GM12873 (cell line): ENCODE measurements around the gene FAM3D.

Experiments used
- TF ChIP-seq, protein P1 (sequence below): IDR thresholded peaks from 2 replicates; pipeline ENCODE4 v1.5.1; 2012; ENCODE audit warnings: low read depth, mild to moderate bottlenecking, moderate library complexity, low read length, control low read depth; ENCODE audit not compliant: insufficient read depth; ENCODE audit errors: missing control alignments

The FAM3D gene

DNA sequence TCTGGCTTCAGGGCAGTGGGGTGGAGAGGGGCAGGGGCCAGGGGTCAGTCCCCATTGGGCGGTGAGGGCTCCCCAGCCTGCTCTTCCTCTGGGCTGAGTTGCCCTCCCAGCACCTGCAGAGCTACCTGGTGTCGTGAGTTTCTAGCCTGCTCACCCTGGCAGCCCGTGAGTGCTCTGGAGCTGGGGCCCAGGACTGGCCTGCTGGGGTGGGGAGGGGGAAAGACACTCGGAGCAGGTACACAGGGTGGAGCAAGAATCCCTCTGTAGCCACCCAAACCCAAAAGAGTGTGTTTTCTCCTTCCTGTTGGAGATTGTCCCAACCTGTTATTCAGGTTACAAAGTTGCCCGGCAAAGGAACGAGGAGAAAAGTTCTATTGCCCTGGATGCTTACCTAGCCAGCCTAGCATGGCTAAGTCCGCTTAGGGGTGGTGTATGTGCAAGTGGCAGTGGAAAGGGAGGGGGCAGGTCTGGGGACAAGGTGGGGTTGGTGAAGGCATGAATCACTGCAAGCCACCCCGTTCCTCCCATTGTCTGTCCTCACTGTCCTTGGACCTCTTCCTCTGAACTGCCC is 8.9 kb downstream of the FAM3D start:
- TF ChIP-seq, protein P1, sequence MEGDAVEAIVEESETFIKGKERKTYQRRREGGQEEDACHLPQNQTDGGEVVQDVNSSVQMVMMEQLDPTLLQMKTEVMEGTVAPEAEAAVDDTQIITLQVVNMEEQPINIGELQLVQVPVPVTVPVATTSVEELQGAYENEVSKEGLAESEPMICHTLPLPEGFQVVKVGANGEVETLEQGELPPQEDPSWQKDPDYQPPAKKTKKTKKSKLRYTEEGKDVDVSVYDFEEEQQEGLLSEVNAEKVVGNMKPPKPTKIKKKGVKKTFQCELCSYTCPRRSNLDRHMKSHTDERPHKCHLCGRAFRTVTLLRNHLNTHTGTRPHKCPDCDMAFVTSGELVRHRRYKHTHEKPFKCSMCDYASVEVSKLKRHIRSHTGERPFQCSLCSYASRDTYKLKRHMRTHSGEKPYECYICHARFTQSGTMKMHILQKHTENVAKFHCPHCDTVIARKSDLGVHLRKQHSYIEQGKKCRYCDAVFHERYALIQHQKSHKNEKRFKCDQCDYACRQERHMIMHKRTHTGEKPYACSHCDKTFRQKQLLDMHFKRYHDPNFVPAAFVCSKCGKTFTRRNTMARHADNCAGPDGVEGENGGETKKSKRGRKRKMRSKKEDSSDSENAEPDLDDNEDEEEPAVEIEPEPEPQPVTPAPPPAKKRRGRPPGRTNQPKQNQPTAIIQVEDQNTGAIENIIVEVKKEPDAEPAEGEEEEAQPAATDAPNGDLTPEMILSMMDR = no peak

DNA sequence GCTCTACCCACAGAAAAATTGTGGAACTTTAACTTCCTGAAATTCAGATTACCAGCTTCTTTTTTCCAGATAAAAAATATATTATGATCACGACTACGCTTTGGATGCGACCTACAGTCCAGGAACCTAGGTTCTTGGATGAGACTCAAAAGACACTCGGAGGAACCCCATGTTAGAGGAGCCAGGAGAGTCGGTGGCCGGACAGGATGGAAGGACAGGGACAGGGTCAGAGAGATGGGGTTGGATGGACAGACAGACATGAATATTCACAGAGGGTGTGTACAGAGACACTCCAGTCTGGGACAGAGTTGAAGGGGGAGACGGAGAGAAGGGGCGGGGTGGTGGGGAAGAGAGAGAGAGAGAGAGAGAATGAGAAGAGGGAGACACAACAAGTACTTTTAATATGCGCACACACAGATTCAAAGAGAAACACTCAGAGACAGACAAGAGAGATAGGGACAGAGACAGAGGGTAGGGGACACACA is 9.5 kb downstream of the FAM3D start:
- TF ChIP-seq, protein P1 = no peak

DNA sequence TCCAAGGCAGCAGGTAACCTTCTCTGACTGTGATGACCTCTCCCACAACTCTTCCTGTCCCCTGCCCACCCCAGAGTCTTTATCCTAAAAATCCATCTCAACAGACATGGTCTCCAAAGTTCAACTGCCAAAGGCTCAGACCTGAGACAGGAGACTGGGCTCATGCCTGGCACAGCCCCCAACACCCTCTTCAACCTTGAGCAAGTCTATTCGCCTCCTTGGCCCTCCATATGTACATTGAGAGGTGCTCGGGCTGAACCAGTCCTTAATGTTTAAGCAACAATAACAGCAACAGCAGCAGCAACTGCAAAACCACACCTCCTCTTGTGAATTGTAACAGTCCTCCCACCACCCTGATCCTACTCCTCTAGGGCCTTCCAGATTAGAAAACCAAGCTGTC is 9.9 kb downstream of the FAM3D start:
- TF ChIP-seq, protein P1 = no peak

DNA sequence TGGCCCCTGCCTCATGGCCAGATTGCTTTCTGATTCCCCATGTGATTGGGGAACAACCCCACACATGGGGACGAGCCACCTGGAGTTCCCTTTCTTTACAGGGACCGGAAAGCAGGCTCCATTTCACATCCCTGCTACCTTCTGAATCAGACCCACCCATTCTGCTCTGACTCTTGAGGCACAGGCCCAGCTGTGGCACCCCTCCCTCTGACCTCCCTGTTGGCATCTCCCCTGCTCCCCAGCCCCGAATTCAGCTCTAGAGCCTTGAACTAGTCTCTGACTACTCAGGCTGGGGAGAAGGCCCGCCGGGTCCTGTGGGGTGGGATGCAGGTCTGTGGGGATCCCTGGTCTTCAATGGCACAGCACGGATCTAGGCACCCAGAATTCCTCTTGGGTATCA is 12.1 kb downstream of the FAM3D start:
- TF ChIP-seq, protein P1 = no peak

DNA sequence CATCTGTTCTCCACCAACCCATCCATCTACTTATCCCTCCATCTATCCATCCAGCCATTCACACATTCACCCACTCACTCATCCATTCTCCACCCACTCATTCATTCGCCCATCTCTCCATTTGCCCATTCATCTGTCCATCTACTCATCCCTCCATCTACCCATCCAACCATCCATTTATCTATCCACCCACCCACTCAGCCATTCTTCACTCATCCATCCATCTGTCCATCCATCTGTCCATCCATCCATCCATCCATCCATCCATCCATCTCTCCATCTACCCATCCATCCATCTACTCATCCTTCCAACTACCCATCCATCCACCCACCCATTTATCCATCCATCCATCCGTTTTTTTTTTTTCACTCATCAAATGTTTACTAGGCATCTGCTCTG is 13.9 kb downstream of the FAM3D start:
- TF ChIP-seq, protein P1 = no peak

DNA sequence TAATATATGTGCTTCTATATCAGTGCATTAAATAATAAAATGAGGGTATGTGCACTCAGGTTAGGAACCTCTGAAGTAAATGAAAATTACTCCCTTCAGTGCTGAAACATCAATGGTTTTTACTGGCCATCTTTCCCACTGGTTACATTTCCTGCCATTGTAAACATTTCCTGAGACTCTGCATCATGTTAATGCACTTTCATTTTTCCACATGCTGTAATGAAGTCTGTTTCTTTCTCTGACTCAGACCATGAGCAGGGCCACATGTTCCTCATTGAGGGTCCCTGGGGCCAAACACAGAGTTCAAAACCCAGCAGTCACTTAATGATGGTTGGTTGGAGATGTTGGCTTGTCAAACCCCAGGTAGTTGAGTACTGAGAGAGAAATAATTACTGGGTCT is 15.3 kb downstream of the FAM3D start:
- TF ChIP-seq, protein P1 = no peak

DNA sequence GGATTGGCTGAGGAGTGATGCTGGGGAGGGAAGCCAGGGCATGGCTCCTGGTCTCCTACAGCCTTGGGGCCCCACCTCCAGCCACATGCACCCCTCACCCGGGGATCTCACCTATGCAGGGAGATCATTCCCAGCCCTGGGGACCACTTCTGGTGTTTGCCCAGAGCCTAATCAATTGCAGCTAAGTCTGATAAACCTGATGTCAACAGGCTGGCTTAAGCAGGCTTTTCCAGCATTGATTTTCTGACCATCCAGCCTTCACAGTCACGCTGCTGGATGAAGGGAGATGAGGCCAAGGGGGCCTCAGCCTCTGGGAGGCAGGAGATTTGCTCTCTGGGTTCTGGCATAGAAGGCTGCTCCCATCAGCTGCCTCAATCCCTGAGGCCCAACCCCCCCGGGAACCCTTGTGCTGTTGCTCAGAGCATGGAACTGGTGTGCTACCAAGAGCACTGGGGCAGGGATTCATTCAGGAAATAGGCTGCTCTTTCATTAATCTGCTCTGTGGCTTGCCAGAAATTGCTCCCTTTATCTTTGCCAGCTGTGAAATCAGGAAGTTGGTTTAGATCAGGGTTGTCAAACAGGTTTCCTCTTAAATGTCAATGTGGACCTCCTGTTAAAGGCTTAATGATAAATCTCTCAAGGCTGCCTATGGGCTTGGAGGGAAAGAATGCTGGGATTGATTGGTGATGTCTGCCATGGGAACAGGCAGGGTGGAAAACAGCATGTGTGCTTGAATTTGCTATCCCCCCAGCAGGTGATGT is 19.0 kb downstream of the FAM3D start:
- TF ChIP-seq, protein P1 = no peak
